Stromal cell of bone marrow (primary cell): ENCODE data around the gene CAPRIN2.

Experiments used
- DNase-seq: peaks from one replicate; pipeline ENCODE4 v3.0.0-alpha.2; 2012; ENCODE audit warnings: low read depth

CAPRIN2 gene

GRCh38 chr12:30754750-30755394 is at the start of gene CAPRIN2:
CAPRIN2 (minus strand) TSS chr12:30754951; CDS start chr12:30753520, 1,431 bp downstream.
- DNase-seq = peak; percentile 92

GRCh38 chr12:30797689-30798088 is 42.9 kb upstream of the CAPRIN2 start:
- DNase-seq = no peak

GRCh38 chr12:30796891-30797371 is 42.2 kb upstream of the CAPRIN2 start:
- DNase-seq = no peak

GRCh38 chr12:30796313-30796780 is 41.6 kb upstream of the CAPRIN2 start:
- no peak for DNase-seq

GRCh38 chr12:30795410-30796312 is 40.9 kb upstream of the CAPRIN2 start:
- peak; percentile 51 for DNase-seq

GRCh38 chr12:30794591-30795409 is 40.0 kb upstream of the CAPRIN2 start:
- DNase-seq = peak; percentile 50

GRCh38 chr12:30794020-30794419 is 39.3 kb upstream of the CAPRIN2 start:
- DNase-seq = no peak

- DNase-seq = no peak
These were observed 38.1 kb upstream of the CAPRIN2 start for GRCh38 chr12:30792648-30793499.

- no peak for DNase-seq
These were observed 37.3 kb upstream of the CAPRIN2 start for GRCh38 chr12:30792085-30792484.

- no peak for DNase-seq
These were observed 34.0 kb upstream of the CAPRIN2 start for GRCh38 chr12:30788754-30789153.

GRCh38 chr12:30785630-30786029 is 30.9 kb upstream of the CAPRIN2 start:
- DNase-seq = no peak

- no peak for DNase-seq
These were observed 29.8 kb upstream of the CAPRIN2 start for GRCh38 chr12:30784508-30784907.

- DNase-seq = no peak
These were observed 29.2 kb upstream of the CAPRIN2 start for GRCh38 chr12:30783946-30784345.

- no peak for DNase-seq
These were observed 27.8 kb upstream of the CAPRIN2 start for GRCh38 chr12:30782316-30783173.

- no peak for DNase-seq
These were observed 24.8 kb upstream of the CAPRIN2 start for GRCh38 chr12:30779578-30779977.

GRCh38 chr12:30779178-30779577 is 24.4 kb upstream of the CAPRIN2 start:
- DNase-seq = no peak

- no peak for DNase-seq
These were observed 19.8 kb upstream of the CAPRIN2 start for GRCh38 chr12:30774599-30774998.

GRCh38 chr12:30769802-30770201 is 15.1 kb upstream of the CAPRIN2 start:
- no peak for DNase-seq

- no peak for DNase-seq
These were observed 9.5 kb upstream of the CAPRIN2 start for GRCh38 chr12:30764251-30764650.

GRCh38 chr12:30763053-30763452 is 8.3 kb upstream of the CAPRIN2 start:
- DNase-seq = no peak
